SK-N-SH (cell line): ENCODE measurements around the gene RBM42. TPM values are rescaled to one million over a fixed set of nuclear protein-coding genes. Genes with fewer than 3 reads are reported as not detected.

Experiments
- CTCF ChIA-PET: fragments of 300-600, 350-600 bp; formaldehyde crosslinking; extraction: SDS; loops from one replicate; lab custom pipeline; 2021; lab: Yijun Ruan, JAX
- POLR2A ChIA-PET: fragments of 350-600 bp; sonication (Branson Sonifier 250); formaldehyde crosslinking; extraction: SDS; loops from one replicate; lab custom pipeline; 2020; ENCODE audit warnings: antibody characterized with exemption, inconsistent platforms; lab: Yijun Ruan, JAX
- DNase-seq: peaks from one replicate; pipeline ENCODE4 v3.0.0; 2012
- H2AFZ ChIP-seq: fragments of 200-600 bp; sonication (generic); 2 replicates; pipeline ENCODE4 v1.8.1; 2016; ENCODE audit warnings: antibody characterized with exemption, mild to moderate bottlenecking, low read depth
- H3F3A ChIP-seq: fragments of 200-600 bp; sonication (generic); replicated peaks from 2 replicates; pipeline ENCODE3; 2016; ENCODE audit warnings: antibody characterized with exemption, mild to moderate bottlenecking; ENCODE audit not compliant: insufficient read depth
- H3K27ac ChIP-seq, 2 experiments: fragments of 200-500 bp in 1 of 2; fragments of 200-600 bp in 1 of 2; sonication (Bioruptor generic) in 1 of 2; sonication (generic), shearing (Covaris generic) in 1 of 2; 2 replicates each; pipeline versions ENCODE4 v1.5.1 to v1.6.1; 2014 to 2016; ENCODE audit warnings: low read depth in 2 of 2, inconsistent platforms in 1 of 2, low read length in 1 of 2, mild to moderate bottlenecking in 1 of 2, mixed read lengths in 1 of 2
- H3K27me3 ChIP-seq: fragments of 200-600 bp; sonication (generic), shearing (Covaris generic); 2 replicates; pipeline ENCODE4 v1.6.1; 2016; ENCODE audit warnings: mixed run types; ENCODE audit not compliant: insufficient read depth
- H3K36me3 ChIP-seq, 2 experiments: fragments of 200-500 bp in 1 of 2; fragments of 200-600 bp in 1 of 2; sonication (Bioruptor generic) in 1 of 2; sonication (generic) in 1 of 2; replicated peaks in 1 of 2; 2 replicates each; pipeline versions ENCODE3 to v1.5.1; 2014 to 2016; ENCODE audit warnings: low read length in 1 of 2, mild to moderate bottlenecking in 1 of 2; ENCODE audit not compliant: insufficient read depth in 2 of 2, control insufficient read depth in 1 of 2
- H3K4me1 ChIP-seq, 2 experiments: fragments of 200-500 bp in 1 of 2; fragments of 200-600 bp in 1 of 2; sonication (Bioruptor generic) in 1 of 2; sonication (generic), shearing (Covaris generic) in 1 of 2; 2 replicates each; pipeline versions ENCODE4 v1.5.1 to v1.6.1; 2014 to 2016; ENCODE audit warnings: low read depth in 1 of 2, low read length in 1 of 2, mixed run types in 1 of 2; ENCODE audit not compliant: insufficient read depth in 2 of 2, control insufficient read depth in 1 of 2
- H3K4me2 ChIP-seq: fragments of 200-600 bp; sonication (generic), shearing (Covaris generic); 2 replicates; pipeline ENCODE4 v1.6.1; 2017; ENCODE audit warnings: mixed run types
- H3K4me3 ChIP-seq, 2 experiments: fragments of 200-500 bp in 1 of 2; fragments of 200-600 bp in 1 of 2; sonication (Bioruptor generic) in 1 of 2; sonication (generic), shearing (Covaris generic) in 1 of 2; 2 replicates each; pipeline versions ENCODE4 v1.5.1 to v1.8.1; 2014 to 2016; ENCODE audit warnings: low read depth in 2 of 2, inconsistent platforms in 1 of 2, low read length in 1 of 2, mild to moderate bottlenecking in 1 of 2, mixed read lengths in 1 of 2, moderate library complexity in 1 of 2
- H3K79me2 ChIP-seq: fragments of 200-600 bp; sonication (generic); 2 replicates; pipeline ENCODE4 v1.8.1; 2017; ENCODE audit warnings: mild to moderate bottlenecking; ENCODE audit not compliant: insufficient read depth
- H3K9ac ChIP-seq: fragments of 200-600 bp; sonication (generic); 2 replicates; pipeline ENCODE4 v1.6.1; 2017; ENCODE audit warnings: mixed run types
- H3K9me2 ChIP-seq: fragments of 200-600 bp; sonication (generic); 2 replicates; pipeline ENCODE4 v1.6.1; 2017; ENCODE audit warnings: mixed run types
- H3K9me3 ChIP-seq: fragments of 200-600 bp; sonication (generic); 2 replicates; pipeline ENCODE4 v1.6.1; 2017; ENCODE audit warnings: mixed run types, mild to moderate bottlenecking, moderate library complexity
- H4K20me1 ChIP-seq: fragments of 200-600 bp; sonication (generic); 2 replicates; pipeline ENCODE4 v1.6.1; 2017; ENCODE audit warnings: mild to moderate bottlenecking, mixed run types; ENCODE audit not compliant: insufficient read depth
- CHD2 ChIP-seq: fragments of 150-350 bp; IDR thresholded peaks from 2 replicates; pipeline ENCODE4 v1.6.1; 2018; ENCODE audit warnings: low read length; ENCODE audit not compliant: partially characterized antibody
- CTCF ChIP-seq: fragments of 200-600 bp; sonication (generic); IDR thresholded peaks from 2 replicates; pipeline ENCODE4 v1.6.1; 2017; ENCODE audit warnings: antibody characterized with exemption, mild to moderate bottlenecking, moderate library complexity
- ELF1 ChIP-seq: IDR thresholded peaks from 2 replicates; pipeline ENCODE4 v1.4.0; 2012
- EP300 ChIP-seq, 2 experiments: IDR thresholded peaks; 2 replicates each; pipeline versions ENCODE4 v1.4.0 to v1.6.1; 2012; ENCODE audit warnings: borderline replicate concordance in 1 of 2, low read depth in 1 of 2, low read length in 1 of 2
- EZH2phosphoT487 ChIP-seq: fragments of 200-600 bp; sonication (generic); IDR thresholded peaks from 2 replicates; pipeline ENCODE4 v1.6.1; 2017; ENCODE audit warnings: low read depth, mixed run types, mild to moderate bottlenecking, antibody characterized with exemption, moderate library complexity, borderline replicate concordance
- FOXJ3 ChIP-seq: sonication (generic); formaldehyde crosslinking; IDR thresholded peaks from 2 replicates; pipeline ENCODE4 v1.5.1; 2020; ENCODE audit warnings: mild to moderate bottlenecking, missing genetic modification reagents
- GABPA ChIP-seq: IDR thresholded peaks from 2 replicates; pipeline ENCODE4 v1.4.0; 2012; ENCODE audit warnings: low read depth, mild to moderate bottlenecking
- IRF3 ChIP-seq: fragments of 150-350 bp; IDR thresholded peaks from 2 replicates; pipeline ENCODE4 v1.6.1; 2016; ENCODE audit warnings: mild to moderate bottlenecking, low read depth, low read length
- MXI1 ChIP-seq: IDR thresholded peaks from 2 replicates; pipeline ENCODE4 v1.6.1; 2012; ENCODE audit warnings: mild to moderate bottlenecking, low read depth, low read length, improper control_type of control experiment
- NFIC ChIP-seq: IDR thresholded peaks from 2 replicates; pipeline ENCODE4 v1.4.0; 2012; ENCODE audit warnings: borderline replicate concordance
- NRF1 ChIP-seq: IDR thresholded peaks from 2 replicates; pipeline ENCODE4 v1.6.1; 2012; ENCODE audit warnings: low read depth, mild to moderate bottlenecking, low read length
- PBX3 ChIP-seq: IDR thresholded peaks from 2 replicates; pipeline ENCODE4; 2012
- POLR2AphosphoS5 ChIP-seq: IDR thresholded peaks from 2 replicates; pipeline ENCODE4 v1.6.1; 2012; ENCODE audit warnings: low read depth, low read length
- RCOR1 ChIP-seq: fragments of 150-350 bp; IDR thresholded peaks from 2 replicates; pipeline ENCODE4 v1.6.1; 2017; ENCODE audit warnings: antibody characterized with exemption, low read length
- REST ChIP-seq: IDR thresholded peaks from 2 replicates; pipeline ENCODE4 v1.6.1; 2012; ENCODE audit warnings: mild to moderate bottlenecking, low read depth, low read length, moderate library complexity
- RFX5 ChIP-seq: IDR thresholded peaks from 2 replicates; pipeline ENCODE4 v1.6.1; 2012; ENCODE audit warnings: mild to moderate bottlenecking, improper control_type of control experiment, low read length
- SIN3A ChIP-seq: IDR thresholded peaks from 2 replicates; pipeline ENCODE4 v1.6.1; 2012; ENCODE audit warnings: low read depth, mild to moderate bottlenecking, low read length, moderate library complexity, borderline replicate concordance
- USF1 ChIP-seq: IDR thresholded peaks from 2 replicates; pipeline ENCODE4 v1.4.0; 2012; ENCODE audit warnings: low read depth, borderline replicate concordance
- USF2 ChIP-seq: fragments of 150-350 bp; IDR thresholded peaks from 2 replicates; pipeline ENCODE4 v1.6.1; 2017; ENCODE audit warnings: antibody characterized with exemption, low read length, low read depth, borderline replicate concordance
- WGBS: methylation state at CpG from one replicate; pipeline ENCODE4 v1.1.6; 2017; ENCODE audit warnings: low lambda C conversion rate; 5-methylcytosine and 5-hydroxymethylcytosine counted together
- polyA plus RNA-seq, 3 experiments: library from polyadenylated mRNA; depleted of rRNA; stranded (reverse); fragments of >200 nt; gene quantifications; 2 replicates each; pipeline ENCODE4 v1.2.3, GENCODE V29; 2012

Gene RBM42
- polyA plus RNA-seq, 1 of the 3 experiments (the other 2 are of a cell fraction): 69.9 TPM

- CTCF ChIA-PET: interaction anchor here (0.7 kb wide), 1 partner anchor 16 kb away, joined by 3 read pairs; the partner anchor contains the start of gene COX6B1
- H4K20me1 ChIP-seq: no peaks in the 10 kb centered on the region
- no peak overlapping the region for H2AFZ ChIP-seq
- no peak overlapping the region for H3K4me2 ChIP-seq
- WGBS: 62% methylated on average over 3 of the region's 3 CpGs
- no peaks in the 10 kb centered on the region for H3K4me1 ChIP-seq
- no peaks in the 10 kb centered on the region for H3K79me2 ChIP-seq
- H3K4me3 ChIP-seq: no peak overlapping the region
- H3K27me3 ChIP-seq: peaks cover 5% of the 10 kb centered on the region; the same call in 1 of the 2 replicates
- peaks cover 0 to 3% of the 10 kb centered on the region in 2 experiments for H3K36me3 ChIP-seq
- H3K9ac ChIP-seq: no peak overlapping the region
- H3K9me3 ChIP-seq: no peaks in the 10 kb centered on the region
- H3F3A ChIP-seq: no peaks in the 10 kb centered on the region
- no peak for DNase-seq
- no peaks in the 10 kb centered on the region for H3K9me2 ChIP-seq
- POLR2A ChIA-PET: interaction anchor here (1.1 kb wide), 1 partner anchor 16 kb away, joined by 3 read pairs; the partner anchor contains the start of gene COX6B1
- TF ChIP-seq REST (no peak), CTCF (no peak), CHD2 (no peak), RCOR1 (no peak), EP300 (IDR thresholded peaks at IDR 0.05; ENCODE audit: borderline replicate concordance in 1 of 2, low read depth in 1 of 2, low read length in 1 of 2) (no peak), ELF1 (no peak), GABPA (no peak), SIN3A (no peak), FOXJ3 (CRISPR knock-in tag) (no peak), EZH2phosphoT487 (no peak), RFX5 (no peak), MXI1 (no peak), USF1 (no peak), POLR2AphosphoS5 (no peak), PBX3 (no peak), NFIC (no peak), USF2 (no peak), NRF1 (no peak), IRF3 (no peak)
- TF ChIP-seq, all 33 proteins: peak for 0
- no peak overlapping the region for H3K27ac ChIP-seq
Measured at GRCh38 chr19:35663981-35664380, 35.1 kb downstream of the RBM42 start.
